Hepatocyte (in vitro differentiated cells): ENCODE results near the gene FTSJ1. TPM values are rescaled to one million over a fixed set of nuclear protein-coding genes. Genes with fewer than 3 reads are reported as not detected.

Experiments
- DNase-seq: peaks from one replicate; pipeline ENCODE4 v3.0.0-alpha.2; 2016; ENCODE audit warnings: low spot score
- H2AFZ ChIP-seq: fragments of 200-600 bp; sonication (generic); 2 replicates; pipeline ENCODE4 v1.6.0; 2016; ENCODE audit warnings: antibody characterized with exemption, mild to moderate bottlenecking
- H3K27ac ChIP-seq: fragments of 200-600 bp; sonication (generic); 2 replicates; pipeline ENCODE4 v1.5.1; 2016; ENCODE audit warnings: mild to moderate bottlenecking
- H3K27me3 ChIP-seq: fragments of 200-600 bp; sonication (generic); 2 replicates; pipeline ENCODE4 v1.6.1; 2016
- H3K36me3 ChIP-seq: fragments of 200-600 bp; sonication (generic); replicated peaks from 2 replicates; pipeline ENCODE4 v1.5.1; 2016; ENCODE audit warnings: low read depth; ENCODE audit not compliant: insufficient read depth
- H3K4me1 ChIP-seq: fragments of 200-600 bp; sonication (generic); 2 replicates; pipeline ENCODE4 v1.5.1; 2016; ENCODE audit warnings: mild to moderate bottlenecking, moderate library complexity; ENCODE audit not compliant: insufficient read depth
- H3K4me2 ChIP-seq: fragments of 200-600 bp; sonication (generic); 2 replicates; pipeline ENCODE4 v1.6.0; 2016
- H3K4me3 ChIP-seq: fragments of 200-600 bp; sonication (generic); 2 replicates; pipeline ENCODE4 v1.5.1; 2016; ENCODE audit warnings: mild to moderate bottlenecking
- H3K79me2 ChIP-seq: fragments of 200-600 bp; sonication (generic); 2 replicates; pipeline ENCODE4 v1.6.0; 2017; ENCODE audit warnings: mild to moderate bottlenecking
- H3K9me2 ChIP-seq: fragments of 200-600 bp; sonication (generic); replicated peaks from 2 replicates; pipeline ENCODE4 v1.6.0; 2017; ENCODE audit warnings: mild to moderate bottlenecking; ENCODE audit not compliant: insufficient read depth
- H3K9me3 ChIP-seq: fragments of 200-600 bp; sonication (generic); 2 replicates; pipeline ENCODE4 v1.5.1; 2016; ENCODE audit warnings: low read depth, mild to moderate bottlenecking
- H4K20me1 ChIP-seq: fragments of 200-600 bp; sonication (generic); 2 replicates; pipeline ENCODE4 v1.6.0; 2016; ENCODE audit warnings: mild to moderate bottlenecking; ENCODE audit not compliant: insufficient read depth, poor library complexity, severe bottlenecking
- CTCF ChIP-seq: fragments of 200-600 bp; sonication (generic); IDR thresholded peaks from 2 replicates; pipeline ENCODE4 v1.5.1; 2016; ENCODE audit warnings: antibody characterized with exemption, mild to moderate bottlenecking; ENCODE audit not compliant: poor library complexity
- EZH2 ChIP-seq: fragments of 200-600 bp; sonication (generic); IDR thresholded peaks from 2 replicates; pipeline ENCODE4 v1.6.1; 2016; ENCODE audit warnings: antibody characterized with exemption, mild to moderate bottlenecking, borderline replicate concordance
- EZH2phosphoT487 ChIP-seq: fragments of 200-600 bp; sonication (generic); IDR thresholded peaks from one replicate; pipeline ENCODE4 v1.6.1; 2018; ENCODE audit warnings: antibody characterized with exemption, mild to moderate bottlenecking, low read depth, moderate library complexity; ENCODE audit not compliant: unreplicated experiment, severe bottlenecking
- WGBS: methylation state at CpG from one replicate; pipeline ENCODE4 v1.1.6; 2016; ENCODE audit warnings: low lambda C conversion rate; ENCODE audit errors: missing lambda C conversion rate; 5-methylcytosine and 5-hydroxymethylcytosine counted together
- polyA plus RNA-seq: library from polyadenylated mRNA; unstranded; fragments of >200 nt; fragmentation: Nextera tagmentation; extraction: Ambion mirVana; gene quantifications from 2 replicates; pipeline ENCODE4 v1.2.1, GENCODE V29; 2016
- total RNA-seq: library from RNA; depleted of rRNA; stranded (reverse); fragments of >200 nt; gene quantifications from 2 replicates; pipeline ENCODE4 v1.2.3, GENCODE V29; 2014

FTSJ1 gene
- total and polyA plus RNA-seq, 2 experiments from 2014 or later = 38.4 to 43.8 TPM

- no peak for DNase-seq
- H3K9me3 ChIP-seq = no peaks in the 10 kb centered on the region
- no peaks in the 10 kb centered on the region for H3K27me3 ChIP-seq
- no peak overlapping the region for H3K27ac ChIP-seq
- no peaks in the 10 kb centered on the region for H3K36me3 ChIP-seq
- no peak overlapping the region for H3K4me3 ChIP-seq
- H4K20me1 ChIP-seq = no peaks in the 10 kb centered on the region
- H3K4me2 ChIP-seq = no peak overlapping the region
- 76% methylated on average over 7 of the region's 7 CpGs for WGBS
- no peaks in the 10 kb centered on the region for H3K79me2 ChIP-seq
- TF ChIP-seq EZH2phosphoT487 (no peak), EZH2 (no peak), CTCF (no peak)
- H2AFZ ChIP-seq = no peak overlapping the region
- no peaks in the 10 kb centered on the region for H3K9me2 ChIP-seq
- no peaks in the 10 kb centered on the region for H3K4me1 ChIP-seq
These were observed 16.4 kb downstream of the FTSJ1 start for GRCh38 chrX:48492293-48492910.

GRCh38 chrX:48493890-48494364 lies 17.9 kb downstream of the FTSJ1 start:
- Histone ChIP-seq H4K20me1 (no peaks in the 10 kb centered on the region), H3K79me2 (no peaks in the 10 kb centered on the region), H2AFZ (no peak overlapping the region), H3K27me3 (no peaks in the 10 kb centered on the region), H3K27ac (no peak overlapping the region), H3K4me1 (no peaks in the 10 kb centered on the region), H3K9me2 (no peaks in the 10 kb centered on the region), H3K4me3 (no peak overlapping the region), H3K9me3 (no peaks in the 10 kb centered on the region), H3K36me3 (no peaks in the 10 kb centered on the region), H3K4me2 (no peak overlapping the region)
- 58% methylated on average over 10 of the region's 10 CpGs for WGBS
- TF ChIP-seq CTCF (peak; percentile 41), EZH2 (no peak)
- peak; percentile 52 for DNase-seq

- no peaks in the 10 kb centered on the region for H3K27me3 ChIP-seq
- 78% methylated on average over 4 of the region's 4 CpGs for WGBS
- no peaks in the 10 kb centered on the region for H4K20me1 ChIP-seq
- no peaks in the 10 kb centered on the region for H3K79me2 ChIP-seq
- no peaks in the 10 kb centered on the region for H3K36me3 ChIP-seq
- no peaks in the 10 kb centered on the region for H3K9me3 ChIP-seq
- H3K4me2 ChIP-seq = no peak overlapping the region
- H3K9me2 ChIP-seq = no peaks in the 10 kb centered on the region
- DNase-seq = no peak
- H3K4me3 ChIP-seq = no peak overlapping the region
- TF ChIP-seq EZH2phosphoT487 (no peak), CTCF (no peak), EZH2 (no peak)
- H3K27ac ChIP-seq = no peak overlapping the region
- no peak overlapping the region for H2AFZ ChIP-seq
- no peaks in the 10 kb centered on the region for H3K4me1 ChIP-seq
These were observed 20.7 kb downstream of the FTSJ1 start for GRCh38 chrX:48496660-48497059.
